ENCODE measurements around the gene FMNL1.

DNA sequence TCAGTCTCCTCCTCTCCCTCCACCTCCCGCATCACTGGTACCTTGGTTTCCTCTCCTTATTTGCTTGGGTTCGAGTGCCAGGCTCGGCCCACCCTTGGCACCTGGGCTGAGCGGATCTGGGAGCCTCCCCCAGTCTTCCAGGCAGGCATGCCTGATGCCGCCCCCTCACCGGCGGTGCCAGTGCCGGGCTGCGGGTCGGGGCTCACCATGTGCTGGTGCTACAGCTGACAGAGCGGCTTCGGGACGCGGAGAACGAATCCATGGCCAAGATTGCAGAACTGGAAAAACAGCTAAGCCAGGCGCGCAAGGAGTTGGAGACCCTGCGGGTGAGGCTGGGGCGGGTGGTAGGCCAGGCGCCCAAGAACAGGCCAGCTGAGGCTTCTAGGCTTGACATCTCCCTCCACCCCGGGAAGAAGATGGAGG lies 19.2 kb downstream of the FMNL1 start:
- TF ChIP-seq, protein P1, sequence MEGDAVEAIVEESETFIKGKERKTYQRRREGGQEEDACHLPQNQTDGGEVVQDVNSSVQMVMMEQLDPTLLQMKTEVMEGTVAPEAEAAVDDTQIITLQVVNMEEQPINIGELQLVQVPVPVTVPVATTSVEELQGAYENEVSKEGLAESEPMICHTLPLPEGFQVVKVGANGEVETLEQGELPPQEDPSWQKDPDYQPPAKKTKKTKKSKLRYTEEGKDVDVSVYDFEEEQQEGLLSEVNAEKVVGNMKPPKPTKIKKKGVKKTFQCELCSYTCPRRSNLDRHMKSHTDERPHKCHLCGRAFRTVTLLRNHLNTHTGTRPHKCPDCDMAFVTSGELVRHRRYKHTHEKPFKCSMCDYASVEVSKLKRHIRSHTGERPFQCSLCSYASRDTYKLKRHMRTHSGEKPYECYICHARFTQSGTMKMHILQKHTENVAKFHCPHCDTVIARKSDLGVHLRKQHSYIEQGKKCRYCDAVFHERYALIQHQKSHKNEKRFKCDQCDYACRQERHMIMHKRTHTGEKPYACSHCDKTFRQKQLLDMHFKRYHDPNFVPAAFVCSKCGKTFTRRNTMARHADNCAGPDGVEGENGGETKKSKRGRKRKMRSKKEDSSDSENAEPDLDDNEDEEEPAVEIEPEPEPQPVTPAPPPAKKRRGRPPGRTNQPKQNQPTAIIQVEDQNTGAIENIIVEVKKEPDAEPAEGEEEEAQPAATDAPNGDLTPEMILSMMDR (IDR thresholded peaks at IDR 0.05), result no peak
- no peak for TF ChIP-seq EZH2 (IDR thresholded peaks at IDR 0.05)

Measured in neural progenitor cell (in vitro differentiated cells).